ENCODE results near the gene PPP1R11.

The PPP1R11 gene

DNA sequence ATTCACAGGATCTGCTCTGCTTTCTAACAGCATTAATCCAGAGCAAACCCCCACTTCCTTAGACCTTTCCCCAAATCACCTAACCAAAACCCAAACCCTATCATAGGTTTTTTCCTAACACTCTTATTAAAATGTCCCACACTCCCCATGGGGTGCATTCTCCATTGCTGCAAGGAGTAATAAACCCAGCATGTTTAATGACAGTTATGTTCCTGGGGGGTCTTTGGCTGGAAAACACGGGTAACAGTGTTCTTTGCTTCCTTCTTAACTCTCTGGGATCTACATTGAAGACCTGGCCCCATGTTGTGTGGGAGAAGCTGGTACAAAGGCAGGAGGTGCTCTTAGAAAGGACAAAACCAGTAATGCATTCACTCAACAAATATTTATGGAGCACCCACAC lies 29.8 kb downstream of the PPP1R11 start:
- TF ChIP-seq, protein P1, sequence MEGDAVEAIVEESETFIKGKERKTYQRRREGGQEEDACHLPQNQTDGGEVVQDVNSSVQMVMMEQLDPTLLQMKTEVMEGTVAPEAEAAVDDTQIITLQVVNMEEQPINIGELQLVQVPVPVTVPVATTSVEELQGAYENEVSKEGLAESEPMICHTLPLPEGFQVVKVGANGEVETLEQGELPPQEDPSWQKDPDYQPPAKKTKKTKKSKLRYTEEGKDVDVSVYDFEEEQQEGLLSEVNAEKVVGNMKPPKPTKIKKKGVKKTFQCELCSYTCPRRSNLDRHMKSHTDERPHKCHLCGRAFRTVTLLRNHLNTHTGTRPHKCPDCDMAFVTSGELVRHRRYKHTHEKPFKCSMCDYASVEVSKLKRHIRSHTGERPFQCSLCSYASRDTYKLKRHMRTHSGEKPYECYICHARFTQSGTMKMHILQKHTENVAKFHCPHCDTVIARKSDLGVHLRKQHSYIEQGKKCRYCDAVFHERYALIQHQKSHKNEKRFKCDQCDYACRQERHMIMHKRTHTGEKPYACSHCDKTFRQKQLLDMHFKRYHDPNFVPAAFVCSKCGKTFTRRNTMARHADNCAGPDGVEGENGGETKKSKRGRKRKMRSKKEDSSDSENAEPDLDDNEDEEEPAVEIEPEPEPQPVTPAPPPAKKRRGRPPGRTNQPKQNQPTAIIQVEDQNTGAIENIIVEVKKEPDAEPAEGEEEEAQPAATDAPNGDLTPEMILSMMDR (IDR thresholded peaks at IDR 0.05; ENCODE audit: insufficient read depth, low read depth, low read length, missing control alignments), result no peak
- H3K4me3 ChIP-seq (ENCODE audit: low read depth, low read length), result no peak overlapping the region
- DNase-seq (ENCODE audit: low read depth), result no peak

DNA sequence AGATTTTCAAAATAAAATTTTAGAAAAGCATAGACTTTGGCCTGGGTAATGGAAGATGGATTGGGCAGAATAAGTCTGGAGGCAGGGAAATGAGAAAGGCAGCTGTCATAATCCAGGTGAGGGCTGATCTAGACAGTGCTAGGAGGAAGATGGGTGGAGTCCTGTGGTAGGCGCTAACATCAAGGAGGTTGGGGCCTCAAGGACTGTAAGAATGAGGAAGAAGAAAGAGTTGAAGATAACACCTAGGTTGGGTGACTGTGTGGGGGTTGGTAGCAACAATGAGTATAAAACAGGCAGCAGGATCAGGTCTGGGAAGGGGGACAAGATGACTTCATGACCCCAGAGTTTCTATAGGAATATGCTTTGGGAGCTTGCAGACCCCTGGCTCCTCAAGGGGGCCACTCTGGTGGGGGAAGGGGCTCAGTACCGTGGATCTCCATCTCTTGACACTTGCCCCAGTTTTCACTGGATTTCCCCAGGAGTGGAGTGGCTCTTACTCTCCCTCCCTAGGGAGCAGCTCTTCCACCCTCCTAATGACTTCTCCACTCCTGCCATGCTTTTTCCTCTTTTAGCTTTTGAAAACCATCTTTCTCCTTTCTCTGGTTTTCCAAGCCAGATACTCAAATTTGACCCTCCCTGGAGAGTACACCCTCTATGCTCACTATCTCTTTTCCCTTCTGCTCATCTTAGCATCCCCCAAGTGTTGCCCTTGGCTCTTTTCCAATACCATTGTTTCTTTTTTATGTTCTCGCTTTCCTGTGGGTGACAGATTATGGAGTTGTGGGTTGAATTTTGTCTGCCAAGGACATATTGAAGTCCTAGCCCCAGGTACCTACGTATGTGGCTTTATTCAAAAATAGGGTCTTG lies 31.1 kb downstream of the PPP1R11 start:
- DNase-seq (ENCODE audit: low read depth), result no peak

DNA sequence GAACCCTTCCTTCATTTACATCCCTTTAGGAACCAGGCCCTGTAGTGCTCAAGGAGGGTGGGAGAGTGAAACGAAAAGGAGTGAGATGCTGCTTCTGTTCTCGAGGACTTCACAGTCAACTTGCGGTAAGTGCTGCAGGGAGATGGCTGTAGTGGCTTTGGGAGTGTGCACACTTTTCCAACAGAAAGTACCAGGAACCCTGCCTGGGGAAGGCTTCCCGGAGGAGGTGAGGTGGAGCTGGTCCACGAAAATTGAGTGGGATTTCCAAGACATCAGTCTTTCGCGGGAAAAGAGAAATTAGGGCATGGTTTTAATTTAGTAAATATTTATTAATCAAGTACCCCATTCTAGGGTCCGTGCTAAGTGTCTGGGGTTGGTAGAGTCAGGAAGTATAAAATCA lies 33.2 kb downstream of the PPP1R11 start:
- DNase-seq (ENCODE audit: low read depth), result no peak
- no peak overlapping the region for H3K4me3 ChIP-seq (ENCODE audit: low read depth, low read length)
- TF ChIP-seq, protein P1 (IDR thresholded peaks at IDR 0.05; ENCODE audit: insufficient read depth, low read depth, low read length, missing control alignments), result no peak

More for the DNA sequence above, 31.1 kb downstream of the PPP1R11 start:
- TF ChIP-seq, protein P1 (IDR thresholded peaks at IDR 0.05; ENCODE audit: insufficient read depth, low read depth, low read length, missing control alignments), result no peak
- H3K4me3 ChIP-seq (ENCODE audit: low read depth, low read length), result no peak overlapping the region

DNA sequence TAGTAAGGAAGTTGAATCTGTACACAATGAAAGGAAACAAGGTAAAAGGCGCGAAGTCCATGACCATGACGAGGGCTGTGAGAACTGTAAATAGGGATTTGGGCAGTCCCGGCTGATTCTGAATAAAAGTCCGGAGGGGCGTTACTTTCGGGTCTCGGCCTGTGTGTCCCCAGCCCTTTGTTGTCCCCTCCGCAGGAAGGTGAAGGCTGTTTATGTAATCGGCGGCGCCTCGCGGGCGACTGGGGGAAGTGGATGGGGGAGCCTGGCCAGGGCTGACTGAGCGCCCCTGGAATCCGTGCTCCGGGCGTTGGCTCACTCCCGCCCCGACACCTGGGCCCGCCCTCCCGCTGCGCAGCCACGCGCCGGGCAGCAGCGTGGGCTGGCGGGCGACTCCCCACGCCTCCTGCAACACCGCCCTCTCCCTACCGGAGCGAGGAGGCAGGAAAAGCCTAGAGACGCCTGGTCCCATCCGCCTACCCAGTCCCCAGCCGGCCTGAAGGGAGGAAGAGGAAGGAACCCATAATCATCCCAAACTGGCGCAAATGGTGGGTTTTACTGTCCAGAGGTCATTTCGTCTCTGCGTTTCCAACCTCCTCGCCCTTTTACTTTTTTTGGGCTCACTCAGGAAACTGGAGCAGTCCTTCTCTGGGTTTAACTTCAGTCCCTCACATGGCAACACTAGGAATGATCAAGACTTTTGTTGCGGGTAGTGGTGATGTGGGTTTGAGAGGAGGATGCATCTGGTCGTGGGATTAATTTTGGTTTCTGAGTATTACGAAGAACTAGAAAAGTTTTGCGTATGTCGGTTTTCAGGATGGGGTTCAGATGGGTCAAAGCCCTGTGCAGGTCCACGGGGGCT lies 33.8 kb downstream of the PPP1R11 start:
- no peak for DNase-seq (ENCODE audit: low read depth)
- peak overlapping the region; percentile 22 for H3K4me3 ChIP-seq (ENCODE audit: low read depth, low read length)
- TF ChIP-seq, protein P1 (IDR thresholded peaks at IDR 0.05; ENCODE audit: insufficient read depth, low read depth, low read length, missing control alignments), result no peak

DNA sequence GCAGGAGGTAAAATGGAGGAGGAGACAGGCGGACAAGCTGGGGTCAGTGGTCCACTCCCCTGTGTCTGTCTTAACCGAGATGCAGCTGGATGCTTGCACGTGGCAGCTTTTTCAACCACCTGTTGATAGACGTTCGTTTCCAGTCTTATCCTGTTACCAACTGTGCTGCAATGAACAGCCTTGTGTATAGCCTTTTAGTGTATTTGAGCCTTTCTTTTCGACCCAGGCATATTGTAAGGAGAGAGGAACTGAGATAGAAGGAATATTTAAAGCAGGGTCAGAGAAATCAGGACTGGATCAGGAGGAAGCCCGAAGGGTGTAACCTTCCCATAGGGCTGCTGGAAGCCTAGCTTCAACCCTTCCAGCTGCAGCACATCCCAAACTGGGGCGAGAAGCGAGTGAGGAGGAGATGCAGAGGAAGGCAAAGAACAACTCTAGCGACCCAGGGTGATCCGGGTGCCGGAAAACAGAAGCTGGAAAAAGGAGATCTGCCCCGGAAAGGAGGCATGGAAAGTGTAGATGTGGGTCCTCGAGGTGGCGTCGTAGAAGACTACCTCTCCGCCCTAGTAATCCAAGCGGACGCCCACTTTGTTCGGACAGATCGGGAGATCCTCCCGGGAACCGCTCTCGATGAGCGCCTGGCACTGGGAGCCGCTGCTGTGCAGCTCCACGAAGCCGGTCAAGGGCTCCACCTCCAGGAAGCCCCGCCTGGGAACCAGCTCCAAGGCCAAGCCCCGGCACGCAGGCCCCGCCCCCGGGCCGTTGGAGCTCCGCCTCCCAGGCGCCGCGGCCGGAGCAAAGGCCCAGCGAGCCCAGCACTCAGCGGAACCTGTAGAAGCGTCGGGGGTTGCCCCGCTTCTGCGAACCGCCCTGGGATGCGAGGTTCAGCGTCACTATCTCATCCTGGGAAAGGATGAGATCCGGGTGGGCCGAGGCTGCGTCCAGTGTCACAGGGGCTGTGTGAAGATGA lies 34.7 kb downstream of the PPP1R11 start:
- TF ChIP-seq, protein P1 (IDR thresholded peaks at IDR 0.05; ENCODE audit: insufficient read depth, low read depth, low read length, missing control alignments), result peak; percentile 1
- peak overlapping the region; percentile 36 for H3K4me3 ChIP-seq (ENCODE audit: low read depth, low read length)

DNA sequence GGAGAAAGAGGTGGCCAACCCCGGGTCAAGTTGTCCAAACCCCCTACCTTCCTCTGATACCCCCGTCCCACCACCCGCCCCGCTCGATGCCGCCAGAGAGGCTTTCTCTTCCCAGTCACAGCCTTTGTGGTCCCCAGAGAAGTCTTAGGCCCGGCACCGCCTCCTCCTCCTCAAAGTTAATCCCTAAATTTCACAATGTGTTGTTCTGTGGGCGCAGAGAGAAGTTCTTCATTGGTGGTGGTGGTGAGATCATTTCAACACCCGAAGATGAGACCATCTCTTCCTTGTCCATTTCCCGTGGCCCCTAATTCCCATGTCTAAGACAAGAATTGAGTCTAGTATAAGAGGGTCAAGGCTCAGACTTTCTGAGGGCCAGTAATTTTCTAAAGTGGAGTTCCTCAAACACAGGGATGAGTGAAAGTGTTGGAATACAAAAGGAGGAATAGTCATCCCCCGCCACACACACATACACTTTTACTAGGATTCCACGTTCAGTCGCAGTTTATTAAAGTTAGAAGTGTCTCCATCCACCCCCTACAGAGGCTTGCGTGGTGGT lies 35.5 kb downstream of the PPP1R11 start:
- H3K4me3 ChIP-seq (ENCODE audit: low read depth, low read length), result peak overlapping the region; percentile 36
- TF ChIP-seq, protein P1 (IDR thresholded peaks at IDR 0.05; ENCODE audit: insufficient read depth, low read depth, low read length, missing control alignments), result no peak
- no peak for DNase-seq (ENCODE audit: low read depth)

More for the DNA sequence above, 34.7 kb downstream of the PPP1R11 start:
- peak; percentile 72 for DNase-seq (ENCODE audit: low read depth)
